ENCODE results near the gene PLSCR4. TPM values are rescaled to one million over a fixed set of nuclear protein-coding genes. Genes with fewer than 3 reads are reported as not detected.

The PLSCR4 gene
- total and polyA plus RNA-seq, 2 of the 4 experiments (the other 2 are of a cell fraction) = 3.8 to 4.4 TPM

DNA sequence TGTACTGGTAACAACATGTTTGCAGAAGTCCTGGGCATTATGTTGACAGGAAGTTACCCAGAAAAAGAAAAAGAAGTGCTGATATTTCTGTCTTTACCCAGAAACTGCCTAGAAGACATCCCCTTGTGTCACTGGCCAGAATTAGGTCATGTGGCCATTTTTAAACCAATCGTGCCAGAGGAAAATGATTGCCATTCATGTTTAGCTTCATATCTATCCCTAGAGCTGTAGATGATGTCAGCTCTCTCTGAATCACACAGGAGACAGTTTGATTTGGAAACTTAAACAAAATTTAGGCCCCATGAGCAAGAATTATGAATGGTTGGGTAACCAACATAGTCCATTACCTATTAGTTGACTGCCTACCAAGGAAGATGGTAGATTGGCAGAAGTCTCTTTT lies 81.0 kb downstream of the PLSCR4 start:
- Histone ChIP-seq H3K4me3 (ENCODE audit: insufficient read depth, low read depth, low read length) (no peak overlapping the region), H3K4ac (ENCODE audit: low read depth, low read length) (no peak overlapping the region), H3K18ac (ENCODE audit: low read depth, low read length) (no peak overlapping the region), H2AFZ (replicated peaks; ENCODE audit: low read length, poor library complexity) (no peak overlapping the region), H3K27ac (ENCODE audit: insufficient read depth, low read length) (no peak overlapping the region), H2BK5ac (ENCODE audit: low read depth, low read length, poor library complexity, severe bottlenecking) (no peak overlapping the region), H2AK5ac (ENCODE audit: low read depth, low read length) (no peak overlapping the region), H3K27me3 (ENCODE audit: control insufficient read depth, insufficient read depth, low read length) (no peaks in the 10 kb centered on the region), H3K9me1 (ENCODE audit: insufficient read depth, low read length) (peaks cover 3% of the 10 kb centered on the region; the same call in 1 of the 2 replicates), H3K23ac (ENCODE audit: low read depth, low read length) (no peak overlapping the region), H3K9ac (ENCODE audit: low read depth, low read length) (no peak overlapping the region), H3K36me3 (ENCODE audit: control insufficient read depth, insufficient read depth, low read length) (no peaks in the 10 kb centered on the region), H3K79me1 (ENCODE audit: low read depth in 1 of 2, low read length in 2 of 2) (no peaks in the 10 kb centered on the region), H2BK20ac (ENCODE audit: low read depth, low read length) (no peak overlapping the region), H3K56ac (ENCODE audit: extremely low read depth, insufficient read depth, low read length) (no peak overlapping the region), H2AK9ac (replicated peaks; ENCODE audit: low read depth, low read length, poor library complexity) (no peak overlapping the region), H3K9me3 (ENCODE audit: control insufficient read depth, insufficient read depth, low read length) (no peaks in the 10 kb centered on the region), H2BK120ac (ENCODE audit: low read depth, low read length) (no peak overlapping the region), H4K5ac (ENCODE audit: low read depth, low read length) (no peak overlapping the region), H2BK15ac (ENCODE audit: low read depth, low read length) (no peak overlapping the region), H3K4me1 (ENCODE audit: control insufficient read depth, insufficient read depth, low read length) (peaks cover 8% of the 10 kb centered on the region), H4K91ac (ENCODE audit: insufficient read depth, low read depth, low read length) (no peak overlapping the region), H3K4me2 (ENCODE audit: low read depth, low read length) (no peak overlapping the region), H4K20me1 (ENCODE audit: insufficient read depth, low read length) (no peaks in the 10 kb centered on the region), H3K14ac (replicated peaks; ENCODE audit: low read depth, low read length) (no peak overlapping the region), H4K8ac (ENCODE audit: low read depth in 2 of 2, low read length in 2 of 2) (no peak overlapping the region)
- in situ Hi-C loops (cut with MboI; ENCODE audit: low sequenced_read_pairs) = loop anchor here (10.0 kb wide), 1 partner anchor 395 kb away; no protein-coding TSS in a partner anchor
- POLR2A ChIA-PET (ENCODE audit: unreplicated experiment) = no interaction called here
- no peak for ATAC-seq (ENCODE audit: low read depth)
- CTCF ChIA-PET = no interaction called here
- intact Hi-C loops (cut with micrococcal nuclease) = no loop called here
- no CpG with 5 or more reads among the region's 1 CpG for WGBS, 2 experiments (ENCODE audit: extremely low coverage in 2 of 2, insufficient read length in 1 of 2)
- dilution Hi-C loops (cut with HindIII; ENCODE audit: low sequenced_read_pairs, unreplicated experiment) = no loop called here
- DNase-seq = no peak
- TF ChIP-seq RFX5 (IDR thresholded peaks at IDR 0.05; ENCODE audit: low read depth, low read length) (no peak), MAFK (IDR thresholded peaks at IDR 0.05; ENCODE audit: low read depth, low read length) (no peak), MXI1 (IDR thresholded peaks at IDR 0.05; ENCODE audit: borderline replicate concordance, low read depth, low read length) (no peak), FOS (IDR thresholded peaks at IDR 0.05; ENCODE audit: low read depth, low read length) (no peak), RAD21 (IDR thresholded peaks at IDR 0.05; ENCODE audit: low read length) (no peak)
- TF ChIP-seq, protein P1, sequence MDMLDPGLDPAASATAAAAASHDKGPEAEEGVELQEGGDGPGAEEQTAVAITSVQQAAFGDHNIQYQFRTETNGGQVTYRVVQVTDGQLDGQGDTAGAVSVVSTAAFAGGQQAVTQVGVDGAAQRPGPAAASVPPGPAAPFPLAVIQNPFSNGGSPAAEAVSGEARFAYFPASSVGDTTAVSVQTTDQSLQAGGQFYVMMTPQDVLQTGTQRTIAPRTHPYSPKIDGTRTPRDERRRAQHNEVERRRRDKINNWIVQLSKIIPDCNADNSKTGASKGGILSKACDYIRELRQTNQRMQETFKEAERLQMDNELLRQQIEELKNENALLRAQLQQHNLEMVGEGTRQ (IDR thresholded peaks at IDR 0.05; ENCODE audit: low read depth, low read length) = peak; percentile 47; the same call in 1 of the 2 replicates
- TF ChIP-seq, protein P2, sequence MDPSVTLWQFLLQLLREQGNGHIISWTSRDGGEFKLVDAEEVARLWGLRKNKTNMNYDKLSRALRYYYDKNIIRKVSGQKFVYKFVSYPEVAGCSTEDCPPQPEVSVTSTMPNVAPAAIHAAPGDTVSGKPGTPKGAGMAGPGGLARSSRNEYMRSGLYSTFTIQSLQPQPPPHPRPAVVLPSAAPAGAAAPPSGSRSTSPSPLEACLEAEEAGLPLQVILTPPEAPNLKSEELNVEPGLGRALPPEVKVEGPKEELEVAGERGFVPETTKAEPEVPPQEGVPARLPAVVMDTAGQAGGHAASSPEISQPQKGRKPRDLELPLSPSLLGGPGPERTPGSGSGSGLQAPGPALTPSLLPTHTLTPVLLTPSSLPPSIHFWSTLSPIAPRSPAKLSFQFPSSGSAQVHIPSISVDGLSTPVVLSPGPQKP (IDR thresholded peaks at IDR 0.05; ENCODE audit: borderline replicate concordance, low read depth, low read length) = no peak
- no TSS peak for BruUV-seq (replicated peaks)
